K562 (cell line): ENCODE measurements around the gene HSD17B8. TPM values are rescaled to one million over a fixed set of nuclear protein-coding genes. Genes with fewer than 3 reads are reported as not detected.

Experiments
- CGGBP1 ChIP-seq: fragments of 250-450 bp; sonication (Bioruptor Pico); IDR thresholded peaks from 2 replicates; pipeline ENCODE4 v1.9.0; 2021; ENCODE audit warnings: mild to moderate bottlenecking
- DEAF1 ChIP-seq: fragments of 450-650 bp; formaldehyde crosslinking; IDR thresholded peaks from 2 replicates; pipeline ENCODE4 v1.4.0; 2020; ENCODE audit warnings: mild to moderate bottlenecking, moderate library complexity
- EWSR1 ChIP-seq: fragments of 450-650 bp; IDR thresholded peaks from 2 replicates; pipeline ENCODE4 v1.6.1; 2018; ENCODE audit warnings: borderline replicate concordance, mild to moderate bottlenecking, low read depth, moderate library complexity; ENCODE audit not compliant: partially characterized antibody
- FOXJ3 ChIP-seq: sonication (generic); formaldehyde crosslinking; IDR thresholded peaks from 2 replicates; pipeline ENCODE4 v1.4.0; 2020; ENCODE audit warnings: mild to moderate bottlenecking, missing genetic modification reagents
- HMGN3 ChIP-seq: IDR thresholded peaks from 2 replicates; pipeline ENCODE4 v1.6.1; 2011; ENCODE audit warnings: borderline replicate concordance, low read depth, mild to moderate bottlenecking, mixed read lengths, low read length; ENCODE audit not compliant: insufficient read length; ENCODE audit errors: extremely low read depth
- HOXB6 ChIP-seq: fragments of 250-450 bp; sonication (Bioruptor Pico); IDR thresholded peaks from 2 replicates; pipeline ENCODE4 v1.5.1; 2022; ENCODE audit warnings: mild to moderate bottlenecking, borderline replicate concordance
- MECOM ChIP-seq: fragments of 250-450 bp; sonication (Bioruptor Pico); IDR thresholded peaks from 2 replicates; pipeline ENCODE4 v1.8.0; 2022; ENCODE audit warnings: inconsistent platforms
- NFE2 ChIP-seq: IDR thresholded peaks from 2 replicates; pipeline ENCODE4 v1.6.1; 2014; ENCODE audit warnings: antibody characterized with exemption, low read depth
- PRMT5 ChIP-seq: sonication (generic); formaldehyde crosslinking; IDR thresholded peaks from 2 replicates; pipeline ENCODE4 v1.5.0; 2020; ENCODE audit warnings: missing genetic modification reagents
- RAD21 ChIP-seq, 2 experiments: fragments of 250-450 bp in 1 of 2; fragments of 450-650 bp in 1 of 2; sonication (Bioruptor Pico) in 1 of 2; formaldehyde crosslinking in 1 of 2; IDR thresholded peaks in 1 of 2; conservative IDR thresholded peaks in 1 of 2; 2 replicates each; pipeline versions ENCODE4 v1.4.0 to v1.8.0; 2020 to 2022; ENCODE audit warnings: mild to moderate bottlenecking in 2 of 2, moderate library complexity in 1 of 2
- RBM14 ChIP-seq: fragments of 200-400 bp; formaldehyde crosslinking; IDR thresholded peaks from 2 replicates; pipeline ENCODE4 v1.6.1; 2018; ENCODE audit warnings: low read depth, mild to moderate bottlenecking, low read length, moderate library complexity, borderline replicate concordance; ENCODE audit not compliant: insufficient read depth
- ZNF121 ChIP-seq: sonication (generic); formaldehyde crosslinking; conservative IDR thresholded peaks from 2 replicates; pipeline ENCODE4 v1.8.0; 2022; ENCODE audit warnings: missing genetic modification reagents
- ZNF212 ChIP-seq: fragments of 450-650 bp; formaldehyde crosslinking; IDR thresholded peaks from 2 replicates; pipeline ENCODE4 v1.4.0; 2020; ENCODE audit warnings: mild to moderate bottlenecking
- ZNF316 ChIP-seq: fragments of 450-650 bp; IDR thresholded peaks from 2 replicates; pipeline ENCODE4 v1.6.1; 2016
- ZNF512 ChIP-seq: IDR thresholded peaks from 2 replicates; pipeline ENCODE4 v1.6.1; 2016; ENCODE audit warnings: missing genetic modification characterization, missing compliant biosample characterization
- ZNF668 ChIP-seq: fragments of 250-450 bp; sonication (Bioruptor Pico); IDR thresholded peaks from 2 replicates; pipeline ENCODE4 v1.8.0; 2022; ENCODE audit warnings: mild to moderate bottlenecking, inconsistent platforms
- polyA plus RNA-seq, 8 experiments: library from polyadenylated mRNA; depleted of rRNA in 4 of 8; stranded (reverse) in 5 of 8; unstranded in 3 of 8; fragments of >200 nt; fragmentation: Nextera tagmentation in 2 of 8; fragmentation: Illumina TruSeq in 1 of 8; extraction: Ambion mirVana in 2 of 8; extraction: Trizol in 1 of 8; gene quantifications; 2 replicates each; pipeline versions ENCODE4 v1.2.1 to v1.2.3, GENCODE V29; 2011 to 2014; ENCODE audit warnings: inconsistent platforms in 1 of 8, missing spikeins in 1 of 8
- total RNA-seq, 7 experiments: library from RNA; depleted of rRNA in 6 of 7; stranded (reverse); fragments of >200 nt in 6 of 7; fragmentation: Illumina TruSeq in 2 of 7; extraction: Trizol in 2 of 7; gene quantifications; 2 replicates each; pipeline versions ENCODE4 v1.2.1 to v1.2.3, GENCODE V29; 2011 to 2021; ENCODE audit warnings: low replicate concordance in 1 of 7
- TF ChIP-seq, protein P1 (sequence below): fragments of 450-650 bp; IDR thresholded peaks from 2 replicates; pipeline ENCODE4 v1.6.1; 2016; ENCODE audit warnings: borderline replicate concordance
- TF ChIP-seq, protein P2 (sequence below): fragments of 200-800 bp; sonication (Bioruptor generic); IDR thresholded peaks from 2 replicates; pipeline ENCODE4 v1.6.1; 2017; ENCODE audit warnings: missing genetic modification characterization, missing compliant biosample characterization
- TF ChIP-seq, protein P3 (sequence below): sonication (generic); IDR thresholded peaks from 2 replicates; pipeline ENCODE4 v1.6.1; 2016

HSD17B8 gene
- total and polyA plus RNA-seq, 9 of the 15 experiments (the other 6 are each of a cell fraction or from before 2014, with no cell fraction given): 3.7 to 35.2 (median 14.2) TPM

DNA sequence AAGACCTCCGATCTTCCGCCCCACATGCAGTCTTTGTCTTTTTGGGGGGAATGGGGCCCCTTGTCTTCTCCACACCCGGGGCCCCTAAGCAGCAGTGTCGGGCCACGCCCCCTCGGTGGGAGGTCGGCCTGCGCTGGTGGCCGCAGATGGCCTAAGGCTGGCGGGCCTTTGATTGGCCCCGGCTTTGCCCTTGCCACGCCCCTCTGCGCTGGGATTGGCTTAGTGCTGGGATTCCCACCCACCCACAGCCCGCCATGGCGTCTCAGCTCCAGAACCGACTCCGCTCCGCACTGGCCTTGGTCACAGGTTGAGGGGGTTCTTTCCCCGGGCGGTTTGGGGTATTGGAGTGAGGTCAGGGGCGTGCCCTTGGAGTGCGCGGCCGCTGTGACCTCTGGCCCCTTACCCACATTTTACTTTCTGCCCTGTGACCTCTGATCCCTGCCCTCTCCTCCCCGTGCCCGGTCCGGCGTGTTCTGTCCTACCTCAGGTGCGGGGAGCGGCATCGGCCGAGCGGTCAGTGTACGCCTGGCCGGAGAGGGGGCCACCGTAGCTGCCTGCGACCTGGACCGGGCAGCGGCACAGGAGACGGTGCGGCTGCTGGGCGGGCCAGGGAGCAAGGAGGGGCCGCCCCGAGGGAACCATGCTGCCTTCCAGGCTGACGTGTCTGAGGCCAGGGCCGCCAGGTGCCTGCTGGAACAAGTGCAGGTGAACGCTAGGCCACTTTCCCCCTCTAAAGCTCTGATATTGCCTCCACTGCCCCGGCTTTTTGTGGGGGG, at the start of gene HSD17B8 (continued):
- TF ChIP-seq CGGBP1 (CRISPR knock-in tag) (0 out of 2 replicates have a peak, but pooled peaks have one; percentile 56), EWSR1 (no peak), MECOM (no peak), RBM14 (0 out of 2 replicates have a peak, but pooled peaks have one; percentile 56), NFE2 (no peak), DEAF1 (CRISPR knock-in tag) (no peak), ZNF316 (no peak), ZNF121 (CRISPR knock-in tag) (no peak), HMGN3 (peak; percentile 91), HOXB6 (no peak; the same call in 1 of the 2 replicates), RAD21 (CRISPR knock-in tag; conservative IDR thresholded peaks at IDR 0.05 in 1 of 2, IDR thresholded peaks at IDR 0.05 in 1 of 2) (no peak), PRMT5 (no peak), FOXJ3 (CRISPR knock-in tag) (no peak), ZNF512 (tag) (no peak), ZNF668 (CRISPR knock-in tag) (no peak), ZNF212 (CRISPR knock-in tag) (no peak)
- TF ChIP-seq, protein P1, sequence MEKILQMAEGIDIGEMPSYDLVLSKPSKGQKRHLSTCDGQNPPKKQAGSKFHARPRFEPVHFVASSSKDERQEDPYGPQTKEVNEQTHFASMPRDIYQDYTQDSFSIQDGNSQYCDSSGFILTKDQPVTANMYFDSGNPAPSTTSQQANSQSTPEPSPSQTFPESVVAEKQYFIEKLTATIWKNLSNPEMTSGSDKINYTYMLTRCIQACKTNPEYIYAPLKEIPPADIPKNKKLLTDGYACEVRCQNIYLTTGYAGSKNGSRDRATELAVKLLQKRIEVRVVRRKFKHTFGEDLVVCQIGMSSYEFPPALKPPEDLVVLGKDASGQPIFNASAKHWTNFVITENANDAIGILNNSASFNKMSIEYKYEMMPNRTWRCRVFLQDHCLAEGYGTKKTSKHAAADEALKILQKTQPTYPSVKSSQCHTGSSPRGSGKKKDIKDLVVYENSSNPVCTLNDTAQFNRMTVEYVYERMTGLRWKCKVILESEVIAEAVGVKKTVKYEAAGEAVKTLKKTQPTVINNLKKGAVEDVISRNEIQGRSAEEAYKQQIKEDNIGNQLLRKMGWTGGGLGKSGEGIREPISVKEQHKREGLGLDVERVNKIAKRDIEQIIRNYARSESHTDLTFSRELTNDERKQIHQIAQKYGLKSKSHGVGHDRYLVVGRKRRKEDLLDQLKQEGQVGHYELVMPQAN: peak; percentile 74; the same call in 1 of the 2 replicates
- TF ChIP-seq, protein P2, sequence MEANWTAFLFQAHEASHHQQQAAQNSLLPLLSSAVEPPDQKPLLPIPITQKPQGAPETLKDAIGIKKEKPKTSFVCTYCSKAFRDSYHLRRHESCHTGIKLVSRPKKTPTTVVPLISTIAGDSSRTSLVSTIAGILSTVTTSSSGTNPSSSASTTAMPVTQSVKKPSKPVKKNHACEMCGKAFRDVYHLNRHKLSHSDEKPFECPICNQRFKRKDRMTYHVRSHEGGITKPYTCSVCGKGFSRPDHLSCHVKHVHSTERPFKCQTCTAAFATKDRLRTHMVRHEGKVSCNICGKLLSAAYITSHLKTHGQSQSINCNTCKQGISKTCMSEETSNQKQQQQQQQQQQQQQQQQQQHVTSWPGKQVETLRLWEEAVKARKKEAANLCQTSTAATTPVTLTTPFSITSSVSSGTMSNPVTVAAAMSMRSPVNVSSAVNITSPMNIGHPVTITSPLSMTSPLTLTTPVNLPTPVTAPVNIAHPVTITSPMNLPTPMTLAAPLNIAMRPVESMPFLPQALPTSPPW: peak; percentile 34; the same call in 1 of the 2 replicates
- TF ChIP-seq, protein P3, sequence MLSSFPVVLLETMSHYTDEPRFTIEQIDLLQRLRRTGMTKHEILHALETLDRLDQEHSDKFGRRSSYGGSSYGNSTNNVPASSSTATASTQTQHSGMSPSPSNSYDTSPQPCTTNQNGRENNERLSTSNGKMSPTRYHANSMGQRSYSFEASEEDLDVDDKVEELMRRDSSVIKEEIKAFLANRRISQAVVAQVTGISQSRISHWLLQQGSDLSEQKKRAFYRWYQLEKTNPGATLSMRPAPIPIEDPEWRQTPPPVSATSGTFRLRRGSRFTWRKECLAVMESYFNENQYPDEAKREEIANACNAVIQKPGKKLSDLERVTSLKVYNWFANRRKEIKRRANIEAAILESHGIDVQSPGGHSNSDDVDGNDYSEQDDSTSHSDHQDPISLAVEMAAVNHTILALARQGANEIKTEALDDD: no peak
